OCI-LY7 (cell line): Measurements from ENCODE around the gene LIPF.

Experiments
- EZH2phosphoT487 ChIP-seq: fragments of 200-600 bp; sonication (generic); IDR thresholded peaks from 2 replicates; pipeline ENCODE4 v1.6.1; 2018; ENCODE audit warnings: low read depth, borderline replicate concordance, mild to moderate bottlenecking, mixed run types, antibody characterized with exemption, low read length, moderate library complexity, mixed read lengths
- TF ChIP-seq, protein P1 (sequence below): fragments of 200-600 bp; sonication (generic); conservative IDR thresholded peaks from 2 replicates; pipeline ENCODE4 v1.5.1; 2014; ENCODE audit warnings: mild to moderate bottlenecking, antibody characterized with exemption, low read length, moderate library complexity, mixed read lengths

DNA sequence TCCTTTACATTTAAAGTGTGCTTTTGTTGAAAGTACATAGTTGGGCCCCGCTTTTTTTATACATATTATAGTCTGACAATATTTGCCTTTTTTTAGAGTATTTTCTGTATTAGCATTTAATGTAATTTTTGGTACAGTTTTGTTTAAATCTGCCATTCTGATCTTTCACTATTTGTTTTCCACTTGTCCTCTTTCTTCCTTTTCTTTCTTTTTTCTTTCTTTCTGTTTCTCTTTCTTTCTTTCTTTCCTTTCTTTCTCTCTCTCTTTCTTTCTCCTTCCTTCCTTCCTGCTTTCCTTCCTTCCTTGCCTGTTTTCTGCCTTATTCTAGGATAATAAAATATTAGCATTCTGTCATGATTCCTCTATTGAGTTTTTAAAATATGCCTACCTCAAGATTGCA lies 51.3 kb downstream of the LIPF start:
- TF ChIP-seq, protein P1, sequence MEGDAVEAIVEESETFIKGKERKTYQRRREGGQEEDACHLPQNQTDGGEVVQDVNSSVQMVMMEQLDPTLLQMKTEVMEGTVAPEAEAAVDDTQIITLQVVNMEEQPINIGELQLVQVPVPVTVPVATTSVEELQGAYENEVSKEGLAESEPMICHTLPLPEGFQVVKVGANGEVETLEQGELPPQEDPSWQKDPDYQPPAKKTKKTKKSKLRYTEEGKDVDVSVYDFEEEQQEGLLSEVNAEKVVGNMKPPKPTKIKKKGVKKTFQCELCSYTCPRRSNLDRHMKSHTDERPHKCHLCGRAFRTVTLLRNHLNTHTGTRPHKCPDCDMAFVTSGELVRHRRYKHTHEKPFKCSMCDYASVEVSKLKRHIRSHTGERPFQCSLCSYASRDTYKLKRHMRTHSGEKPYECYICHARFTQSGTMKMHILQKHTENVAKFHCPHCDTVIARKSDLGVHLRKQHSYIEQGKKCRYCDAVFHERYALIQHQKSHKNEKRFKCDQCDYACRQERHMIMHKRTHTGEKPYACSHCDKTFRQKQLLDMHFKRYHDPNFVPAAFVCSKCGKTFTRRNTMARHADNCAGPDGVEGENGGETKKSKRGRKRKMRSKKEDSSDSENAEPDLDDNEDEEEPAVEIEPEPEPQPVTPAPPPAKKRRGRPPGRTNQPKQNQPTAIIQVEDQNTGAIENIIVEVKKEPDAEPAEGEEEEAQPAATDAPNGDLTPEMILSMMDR, result no peak
- no peak for TF ChIP-seq EZH2phosphoT487
